GM11168 (cell line): ENCODE results near the gene PCDH17.

Experiments
- in situ Hi-C: fragments of 300-500 bp; cut with MboI; formaldehyde crosslinking; loops from one replicate; pipeline ENCODE4 v1.12.0; 2022; ENCODE audit warnings: low sequenced_read_pairs; ENCODE audit not compliant: unreplicated experiment

PCDH17 gene

GRCh38 chr13:57635541-57636085, 4.1 kb downstream of the PCDH17 start:
- in situ Hi-C loops, result no loop called here

- in situ Hi-C loops, result no loop called here
Observed at GRCh38 chr13:57636816-57637215, 5.3 kb downstream of the PCDH17 start.

- in situ Hi-C loops, result no loop called here
Observed at GRCh38 chr13:57637515-57637914, 6.0 kb downstream of the PCDH17 start.

GRCh38 chr13:57638186-57638890, 6.8 kb downstream of the PCDH17 start:
- in situ Hi-C loops, result no loop called here

GRCh38 chr13:57640607-57641006, 9.1 kb downstream of the PCDH17 start:
- in situ Hi-C loops, result no loop called here

- in situ Hi-C loops, result no loop called here
Observed at GRCh38 chr13:57641051-57641450, 9.5 kb downstream of the PCDH17 start.

- in situ Hi-C loops, result no loop called here
Observed at GRCh38 chr13:57644106-57644505, 12.6 kb downstream of the PCDH17 start.

- in situ Hi-C loops, result no loop called here
Observed at GRCh38 chr13:57653229-57653989, 21.9 kb downstream of the PCDH17 start.

- in situ Hi-C loops, result no loop called here
Observed at GRCh38 chr13:57665481-57665880, 33.9 kb downstream of the PCDH17 start.

- in situ Hi-C loops, result no loop called here
Observed at GRCh38 chr13:57666131-57666953, 34.8 kb downstream of the PCDH17 start.

GRCh38 chr13:57672168-57672567, 40.6 kb downstream of the PCDH17 start:
- in situ Hi-C loops, result no loop called here

GRCh38 chr13:57673197-57673596, 41.7 kb downstream of the PCDH17 start:
- in situ Hi-C loops, result no loop called here

GRCh38 chr13:57675526-57675925, 44.0 kb downstream of the PCDH17 start:
- in situ Hi-C loops, result no loop called here

GRCh38 chr13:57680609-57681008, 49.1 kb downstream of the PCDH17 start:
- in situ Hi-C loops, result no loop called here

- in situ Hi-C loops, result no loop called here
Observed at GRCh38 chr13:57682128-57682716, 50.7 kb downstream of the PCDH17 start.

GRCh38 chr13:57698851-57699250, 67.3 kb downstream of the PCDH17 start:
- in situ Hi-C loops, result no loop called here

- in situ Hi-C loops, result no loop called here
Observed at GRCh38 chr13:57704031-57704430, 72.5 kb downstream of the PCDH17 start.

- in situ Hi-C loops, result no loop called here
Observed at GRCh38 chr13:57716295-57716694, 84.8 kb downstream of the PCDH17 start.

GRCh38 chr13:57724486-57725272, 93.1 kb downstream of the PCDH17 start:
- in situ Hi-C loops, result no loop called here
